NK-92 (cell line): ENCODE measurements around the gene ERBB4.

ENCODE experiments used
- DNase-seq: peaks from one replicate; lab custom pipeline; 2025; ENCODE audit not compliant: unreplicated experiment; lab: John Stamatoyannopoulos, UW

Gene ERBB4

GRCh38 chr2:211941216-211941747, 597.3 kb downstream of the ERBB4 start:
- no peak for DNase-seq

DNA sequence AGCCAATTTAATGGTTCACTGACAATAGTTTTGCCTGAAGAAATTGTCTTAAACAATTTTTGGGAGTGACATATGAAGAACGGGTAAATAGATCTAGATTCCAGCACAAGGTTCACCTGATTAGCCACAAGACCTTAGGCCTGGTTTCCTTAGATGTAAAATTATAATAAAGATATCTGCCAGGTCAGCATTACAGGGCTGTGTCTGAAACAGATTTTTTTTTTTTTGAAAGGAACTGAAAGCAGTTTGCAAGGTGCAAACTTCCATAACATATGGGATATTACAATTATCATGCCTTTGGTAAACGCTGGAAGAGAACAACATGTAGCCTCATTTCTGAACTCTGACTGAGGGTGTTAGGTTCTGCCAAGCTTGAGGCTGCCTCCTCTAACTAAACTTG, 599.4 kb downstream of the ERBB4 start:
- no peak for DNase-seq

GRCh38 chr2:211934811-211935210, 603.8 kb downstream of the ERBB4 start:
- DNase-seq = no peak

GRCh38 chr2:211931314-211931713, 607.3 kb downstream of the ERBB4 start:
- DNase-seq = no peak

DNA sequence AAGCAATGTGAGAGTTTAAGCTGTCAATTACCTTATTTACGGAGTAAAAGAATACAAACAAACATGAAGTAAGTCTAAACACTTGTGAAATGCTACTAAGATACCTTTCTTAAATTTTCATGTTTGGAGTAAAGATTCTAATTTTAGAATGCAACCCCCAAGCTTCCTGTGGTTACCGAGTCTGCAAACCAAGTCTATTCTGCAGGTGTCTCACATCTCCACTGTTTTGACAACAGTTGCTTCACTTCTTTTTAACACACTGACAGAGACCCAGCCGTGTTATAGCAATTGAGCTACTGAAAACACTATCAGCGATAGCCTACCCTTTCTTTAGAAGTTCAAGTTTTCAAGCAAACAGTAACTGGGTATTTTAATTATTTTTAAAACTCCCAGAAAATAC, 608.3 kb downstream of the ERBB4 start:
- no peak for DNase-seq

DNA sequence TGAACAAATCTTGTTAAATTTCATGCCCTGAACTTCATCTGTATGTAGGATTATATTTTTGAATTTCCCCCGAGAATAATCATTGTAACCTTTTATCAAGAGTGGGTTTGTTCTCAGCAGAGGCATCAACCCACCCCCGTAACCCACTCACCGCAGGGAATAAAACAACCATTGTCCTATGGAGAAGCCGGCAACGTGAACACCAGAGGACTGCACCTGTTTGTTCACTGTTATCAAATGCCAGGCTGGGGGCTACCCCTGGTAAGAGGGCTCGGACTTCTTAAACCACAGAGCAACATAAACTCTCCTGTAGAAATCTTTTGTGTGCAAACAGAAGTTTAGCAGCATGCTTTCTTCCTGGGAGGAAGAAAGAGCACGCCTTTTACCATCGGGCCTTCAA, 610.4 kb downstream of the ERBB4 start:
- DNase-seq = no peak

DNA sequence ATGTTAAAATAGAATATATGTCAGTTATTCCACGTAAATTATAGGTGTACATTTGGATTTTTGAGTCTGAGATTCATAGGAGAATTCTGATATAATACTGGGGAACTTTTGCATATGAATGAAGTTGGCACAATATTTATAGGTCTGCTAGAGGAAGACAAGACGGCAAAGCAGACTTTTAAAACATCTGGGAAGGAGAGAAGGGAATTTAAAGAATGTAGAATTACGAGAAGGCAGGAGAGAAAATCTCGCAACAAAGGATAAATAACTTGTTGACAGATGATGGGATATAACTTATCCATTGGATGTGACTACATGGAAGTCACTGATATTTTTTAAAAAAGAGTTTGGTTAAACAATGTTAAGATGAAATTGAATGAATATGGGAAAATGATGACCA, 615.6 kb downstream of the ERBB4 start:
- no peak for DNase-seq

- DNase-seq = no peak
Measured at GRCh38 chr2:211903961-211904360, 634.6 kb downstream of the ERBB4 start.

- no peak for DNase-seq
Measured at GRCh38 chr2:211901226-211901846, 637.3 kb downstream of the ERBB4 start.

DNA sequence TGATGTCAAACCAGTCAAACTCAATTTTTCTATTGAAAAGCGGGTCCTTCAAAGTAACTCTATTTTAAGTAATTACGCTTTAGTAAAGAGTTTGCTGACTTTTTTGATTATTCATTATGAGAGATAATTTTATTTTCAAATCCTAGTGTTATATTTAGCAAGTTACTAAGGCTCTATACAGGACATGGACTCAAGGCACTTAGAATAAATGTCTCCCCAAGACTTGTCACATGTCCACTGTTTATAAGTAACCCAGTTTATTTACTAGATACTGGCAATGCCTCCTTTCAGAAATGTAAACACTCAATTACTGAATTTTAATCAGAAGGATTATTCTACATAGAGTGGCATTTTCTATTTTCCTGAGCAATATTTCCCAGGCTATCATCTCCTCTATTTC, 638.1 kb downstream of the ERBB4 start:
- DNase-seq = no peak

GRCh38 chr2:211900000-211900399, 638.6 kb downstream of the ERBB4 start:
- DNase-seq = no peak

GRCh38 chr2:211898702-211899101, 639.9 kb downstream of the ERBB4 start:
- no peak for DNase-seq

GRCh38 chr2:211881449-211881848, 657.2 kb downstream of the ERBB4 start:
- no peak for DNase-seq

DNA sequence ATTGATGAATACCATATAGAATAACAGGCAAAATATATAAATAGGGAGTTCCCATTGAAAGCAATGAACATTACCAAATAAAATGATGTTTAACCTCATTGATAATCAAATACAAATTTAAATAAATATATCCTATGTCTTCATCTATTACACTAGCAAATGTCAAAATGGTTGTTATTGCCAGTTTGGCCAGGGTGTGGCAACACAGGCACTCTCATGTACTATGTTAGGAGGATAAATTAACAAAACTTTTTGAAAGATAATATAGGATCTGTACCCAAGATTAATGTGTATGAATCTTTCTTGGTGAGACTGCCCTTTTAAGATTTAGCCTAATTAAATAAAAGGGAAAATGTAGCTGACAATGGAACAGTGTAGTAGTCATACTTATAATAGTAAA, 659.3 kb downstream of the ERBB4 start:
- no peak for DNase-seq

GRCh38 chr2:211877061-211877460, 661.5 kb downstream of the ERBB4 start:
- no peak for DNase-seq

GRCh38 chr2:211875488-211875887, 663.1 kb downstream of the ERBB4 start:
- no peak for DNase-seq

DNA sequence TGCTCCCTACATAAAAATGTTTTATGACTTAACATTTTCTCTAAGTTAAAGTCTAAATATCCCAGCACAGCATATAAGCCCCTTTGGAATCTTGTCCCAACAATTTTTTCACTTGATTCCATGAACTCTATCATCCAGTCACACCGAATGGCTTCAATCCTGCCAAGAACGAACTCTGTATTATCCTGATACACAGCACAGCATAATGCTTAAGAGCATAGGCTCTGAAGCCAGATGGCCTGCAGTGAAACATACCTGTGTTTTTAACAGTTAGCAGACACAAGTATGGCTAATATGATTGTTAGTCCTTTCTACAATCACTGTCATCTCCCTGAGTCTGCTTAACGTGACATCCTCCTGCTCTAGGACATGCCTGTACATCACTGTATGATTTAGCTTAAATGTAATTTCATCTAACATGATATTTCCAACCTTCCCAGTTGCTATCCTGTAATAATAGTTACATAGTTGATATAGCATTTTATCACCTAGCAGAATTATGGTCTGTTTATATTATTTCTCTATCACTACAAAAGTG, 669.5 kb downstream of the ERBB4 start:
- DNase-seq = no peak

DNA sequence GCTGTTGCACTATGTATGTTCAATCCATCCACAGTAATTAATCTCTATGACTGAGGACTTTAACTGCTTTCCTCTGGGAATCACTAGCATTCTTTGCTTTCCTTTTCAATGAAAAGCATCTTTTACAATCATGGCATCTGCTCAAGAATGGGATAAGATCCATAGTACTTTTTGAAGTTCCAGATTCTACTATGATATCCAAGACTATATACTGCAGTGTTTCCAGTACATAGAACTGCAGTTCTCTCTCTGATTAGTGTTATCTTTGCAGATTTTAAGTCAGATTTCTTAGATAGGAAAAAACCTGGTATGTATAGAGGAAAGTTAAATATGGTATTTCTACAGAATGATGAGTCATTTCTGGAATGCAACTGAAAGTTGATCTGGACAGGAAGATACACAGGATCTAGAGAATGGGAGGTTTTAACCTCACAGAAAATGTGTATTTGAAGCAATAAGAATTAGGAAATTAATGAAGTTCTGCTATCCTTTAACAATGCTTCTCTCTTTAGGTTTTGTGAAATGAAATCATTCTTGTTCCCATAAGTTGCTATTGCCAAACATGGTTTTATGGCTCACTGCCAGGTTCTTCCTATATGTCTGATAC, 670.7 kb downstream of the ERBB4 start:
- DNase-seq = no peak

DNA sequence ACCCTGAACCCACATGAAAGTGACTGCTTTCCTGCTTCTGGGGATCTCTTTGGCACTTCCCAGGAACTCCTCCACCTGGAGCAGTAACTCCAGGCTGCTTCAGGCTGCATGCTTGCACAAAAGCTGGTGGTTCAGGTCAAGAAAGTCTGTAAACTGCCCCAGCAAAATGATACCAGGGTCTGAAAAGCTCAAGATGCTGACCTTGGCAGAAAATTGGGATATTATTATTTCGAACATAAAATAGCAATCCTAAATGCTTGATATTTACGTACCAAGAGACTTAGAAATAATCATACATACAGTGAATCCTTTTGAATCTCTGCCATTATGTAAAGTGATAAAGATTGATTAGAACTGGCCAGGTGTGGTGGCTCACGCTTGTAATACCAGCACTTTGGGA, 674.3 kb downstream of the ERBB4 start:
- DNase-seq = no peak

DNA sequence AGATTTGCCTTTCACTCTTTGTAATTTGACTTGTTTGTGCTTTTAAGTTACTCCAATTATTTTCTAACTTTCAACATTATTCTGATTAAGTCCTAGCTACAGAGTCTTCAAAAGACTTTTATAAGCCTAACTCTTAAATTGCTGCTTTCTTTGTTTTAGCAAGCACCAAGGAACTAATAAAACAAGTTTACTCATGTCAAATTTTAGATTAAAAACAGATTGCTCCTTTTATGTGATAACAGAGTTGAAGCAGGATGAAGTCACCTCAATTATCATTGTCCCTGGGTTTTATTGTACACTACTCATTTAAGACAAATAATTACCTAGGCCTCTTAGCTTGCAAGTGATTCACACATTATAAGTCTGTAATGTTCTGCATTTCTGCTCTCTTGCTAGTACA, 678.4 kb downstream of the ERBB4 start:
- no peak for DNase-seq

DNA sequence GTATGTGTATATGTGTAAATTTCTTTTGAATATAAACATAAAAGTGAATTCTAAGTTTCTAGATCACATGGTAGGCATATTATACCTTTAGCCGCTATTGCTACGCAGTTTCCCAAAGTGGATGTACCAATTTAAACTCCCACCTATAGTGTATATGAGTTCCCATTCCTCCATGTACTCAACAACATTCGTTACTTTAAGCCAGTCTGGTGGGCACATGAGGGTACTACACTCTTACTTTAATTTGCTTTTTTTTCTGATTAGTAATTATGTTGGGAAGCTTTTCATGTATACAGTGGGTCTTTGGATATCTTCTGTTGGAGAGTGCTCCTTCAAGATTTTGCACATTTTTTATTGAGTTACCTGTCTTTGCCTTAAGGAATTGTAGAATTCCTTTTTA, 683.8 kb downstream of the ERBB4 start:
- no peak for DNase-seq

DNA sequence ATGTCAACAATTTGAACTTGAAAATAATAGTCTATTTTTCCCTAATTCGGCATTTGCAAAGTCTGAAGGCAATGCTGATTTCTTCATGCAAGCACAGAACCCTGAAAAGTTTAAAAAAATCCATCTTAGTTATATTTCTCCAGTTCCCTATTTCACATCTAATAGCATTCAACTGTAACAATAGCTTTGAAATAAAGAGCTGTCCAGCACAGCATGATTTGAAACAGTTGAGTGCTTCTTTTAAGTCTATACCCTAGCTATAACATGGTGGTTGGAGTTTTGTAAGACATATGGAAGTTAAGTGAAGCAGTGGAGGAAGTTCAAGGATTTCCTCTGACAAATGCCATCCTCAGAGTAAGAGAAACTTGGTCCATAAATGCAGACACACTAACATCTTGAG, 691.9 kb downstream of the ERBB4 start:
- DNase-seq = no peak

DNA sequence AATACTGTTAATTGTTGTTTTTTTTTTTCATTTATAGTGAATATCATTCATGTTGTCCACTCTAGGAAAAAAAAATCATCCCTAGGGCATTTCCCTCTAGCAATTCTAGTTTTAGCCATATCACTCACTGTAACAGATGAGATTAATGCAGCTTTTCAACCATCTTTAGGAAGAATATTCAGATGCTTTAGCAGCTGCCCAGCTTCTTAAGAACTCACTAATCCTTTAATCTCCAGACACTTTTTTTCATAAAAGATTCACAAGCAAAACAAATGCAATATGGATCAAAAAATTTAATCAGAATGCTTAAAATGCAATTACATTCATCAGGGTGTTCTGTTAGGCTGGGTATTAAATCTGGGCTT, 692.6 kb downstream of the ERBB4 start:
- DNase-seq = no peak
